Gastrocnemius medialis (tissue), 4 donors: ENCODE measurements around the gene MAN1C1.

ENCODE experiments used
- POLR2A ChIP-seq, 2 donors: fragments of 450-650 bp; IDR thresholded peaks; one replicate each; pipeline ENCODE4 v1.6.1; 2017; ENCODE audit warnings: antibody characterized with exemption in 2 of 2, mild to moderate bottlenecking in 2 of 2, moderate library complexity in 2 of 2
- TF ChIP-seq, protein P1 (sequence below), 5 experiments: fragments of 450-650 bp in 3 of 5; fragments of 200-600 bp in 2 of 5; sonication (generic) in 2 of 5; IDR thresholded peaks in 4 of 5; conservative IDR thresholded peaks in 1 of 5; 1 replicate in 4 of 5; 2 replicates in 1 of 5; pipeline ENCODE4 v1.5.1; 2016 to 2019; ENCODE audit warnings: antibody characterized with exemption in 5 of 5, mild to moderate bottlenecking in 3 of 5, moderate library complexity in 3 of 5

DNA sequence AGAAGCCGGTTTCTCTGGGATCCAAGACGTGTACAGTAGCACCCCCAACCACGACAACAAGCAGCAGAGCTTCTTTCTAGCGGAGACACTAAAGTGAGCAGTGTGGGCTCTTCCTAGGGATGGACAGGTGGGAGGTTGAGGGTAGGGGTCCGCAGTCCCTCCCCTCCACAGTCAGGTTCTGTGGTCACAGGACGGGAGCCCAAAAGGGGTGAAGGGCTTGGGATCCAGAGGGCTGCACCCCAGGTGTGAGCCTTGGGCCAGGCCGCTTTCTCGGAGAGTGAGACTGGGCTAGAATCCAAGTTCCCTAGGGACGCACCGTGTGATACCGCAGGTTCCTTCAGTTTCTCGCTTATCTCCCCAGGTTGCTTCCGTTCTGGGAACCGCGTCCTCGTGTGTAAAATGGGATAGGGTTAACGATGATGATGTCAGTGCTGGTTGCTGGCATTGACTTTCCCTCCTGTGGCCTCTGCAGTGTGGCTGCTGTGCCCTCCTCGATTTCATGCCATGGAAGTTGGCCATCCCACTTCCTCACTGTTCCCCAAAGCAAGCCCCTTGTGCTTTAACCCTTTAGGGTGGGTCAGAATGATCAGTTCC lies 166.1 kb downstream of the MAN1C1 start:
- TF ChIP-seq POLR2A (IDR thresholded peaks at IDR 0.05): no peak
- TF ChIP-seq, protein P1, sequence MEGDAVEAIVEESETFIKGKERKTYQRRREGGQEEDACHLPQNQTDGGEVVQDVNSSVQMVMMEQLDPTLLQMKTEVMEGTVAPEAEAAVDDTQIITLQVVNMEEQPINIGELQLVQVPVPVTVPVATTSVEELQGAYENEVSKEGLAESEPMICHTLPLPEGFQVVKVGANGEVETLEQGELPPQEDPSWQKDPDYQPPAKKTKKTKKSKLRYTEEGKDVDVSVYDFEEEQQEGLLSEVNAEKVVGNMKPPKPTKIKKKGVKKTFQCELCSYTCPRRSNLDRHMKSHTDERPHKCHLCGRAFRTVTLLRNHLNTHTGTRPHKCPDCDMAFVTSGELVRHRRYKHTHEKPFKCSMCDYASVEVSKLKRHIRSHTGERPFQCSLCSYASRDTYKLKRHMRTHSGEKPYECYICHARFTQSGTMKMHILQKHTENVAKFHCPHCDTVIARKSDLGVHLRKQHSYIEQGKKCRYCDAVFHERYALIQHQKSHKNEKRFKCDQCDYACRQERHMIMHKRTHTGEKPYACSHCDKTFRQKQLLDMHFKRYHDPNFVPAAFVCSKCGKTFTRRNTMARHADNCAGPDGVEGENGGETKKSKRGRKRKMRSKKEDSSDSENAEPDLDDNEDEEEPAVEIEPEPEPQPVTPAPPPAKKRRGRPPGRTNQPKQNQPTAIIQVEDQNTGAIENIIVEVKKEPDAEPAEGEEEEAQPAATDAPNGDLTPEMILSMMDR (IDR thresholded peaks at IDR 0.05 in 4 of 5, conservative IDR thresholded peaks at IDR 0.05 in 1 of 5): no peak
